Panc1 (cell line): Measurements from ENCODE around the gene FBXL16. TPM values are rescaled to one million over a fixed set of nuclear protein-coding genes. Genes with fewer than 3 reads are reported as not detected.

Source experiments
- ATAC-seq: fragments of 200-7000 bp; cut with Tn5 transposase; 2 replicates; pipeline ENCODE4 v1.9.1; 2020; ENCODE audit warnings: mild to moderate bottlenecking, moderate library complexity
- Bru-seq: library from RNA; stranded (reverse); fragments of 400-500 nt; gene quantifications from one replicate; lab custom pipeline; 2021; lab: Mats Ljungman, UMichigan
- BruChase-seq, 2 experiments: library from RNA; stranded (reverse); fragments of 400-500 nt; gene quantifications; one replicate each; lab custom pipeline; 2021; lab: Mats Ljungman, UMichigan
- BruUV-seq: library from RNA; stranded (reverse); fragments of 400-500 nt; replicated peaks from 2 replicates; lab custom pipeline; 2021; lab: Mats Ljungman, UMichigan
- CTCF ChIA-PET: fragments of 300-600 bp; sonication (Branson Sonifier 250); formaldehyde crosslinking; loops from one replicate; lab custom pipeline; 2022; ENCODE audit warnings: antibody characterized with exemption; lab: Charles Lee
- POLR2A ChIA-PET: fragments of 300-600 bp; sonication (Branson Sonifier 250); formaldehyde crosslinking; loops from one replicate; lab custom pipeline; 2022; ENCODE audit warnings: antibody characterized with exemption; lab: Charles Lee
- DNase-seq: peaks from one replicate; pipeline ENCODE4 v3.0.0-alpha.2; 2010; ENCODE audit warnings: low read depth, low spot score
- H3K27ac ChIP-seq: 2 replicates; pipeline ENCODE4 v1.5.1; 2011; ENCODE audit warnings: mild to moderate bottlenecking, low read length, inconsistent platforms
- H3K27me3 ChIP-seq: fragments of 200-500 bp; sonication (Bioruptor generic); 2 replicates; pipeline ENCODE4 v1.6.0; 2014; ENCODE audit warnings: low read length, inconsistent platforms; ENCODE audit not compliant: control insufficient read depth, insufficient read depth
- H3K36me3 ChIP-seq: fragments of 200-500 bp; sonication (Bioruptor generic); 2 replicates; pipeline ENCODE4 v1.5.1; 2014; ENCODE audit warnings: inconsistent platforms, mild to moderate bottlenecking, low read length, moderate library complexity; ENCODE audit not compliant: control insufficient read depth, insufficient read depth
- H3K4me1 ChIP-seq: 2 replicates; pipeline ENCODE4 v1.5.1; 2011; ENCODE audit warnings: inconsistent platforms, mild to moderate bottlenecking, low read length, moderate library complexity; ENCODE audit not compliant: control insufficient read depth, insufficient read depth
- H3K4me3 ChIP-seq, 2 experiments: 2 replicates each; pipeline ENCODE4 v1.5.1; 2011 to 2012; ENCODE audit warnings: low read depth in 2 of 2, low read length in 2 of 2, mild to moderate bottlenecking in 2 of 2, inconsistent platforms in 1 of 2, moderate library complexity in 1 of 2
- H3K9me3 ChIP-seq: fragments of 200-500 bp; sonication (Bioruptor generic); 2 replicates; pipeline ENCODE4 v1.5.1; 2014; ENCODE audit warnings: low read depth, mild to moderate bottlenecking, inconsistent platforms, low read length, moderate library complexity; ENCODE audit not compliant: control insufficient read depth, insufficient read depth
- POLR2AphosphoS5 ChIP-seq: IDR thresholded peaks from 2 replicates; pipeline ENCODE4 v1.6.1; 2012; ENCODE audit warnings: mild to moderate bottlenecking, low read depth, low read length, moderate library complexity
- SIN3A ChIP-seq: IDR thresholded peaks from 2 replicates; pipeline ENCODE4 v1.6.1; 2012; ENCODE audit warnings: low read depth, mild to moderate bottlenecking, low read length, moderate library complexity, borderline replicate concordance; ENCODE audit not compliant: insufficient read depth
- TCF7L2 ChIP-seq: IDR thresholded peaks from 2 replicates; pipeline ENCODE4 v1.6.1; 2011; ENCODE audit warnings: mild to moderate bottlenecking, low read depth, low read length, inconsistent platforms
- in situ Hi-C: cut with HindIII; loops from 2 replicates; pipeline ENCODE4 v1.10.0; 2016; ENCODE audit warnings: low sequenced_read_pairs, low pct_unique_long_range_greater_than_20kb
- intact Hi-C: fragments of 100-400 bp; cut with micrococcal nuclease; formaldehyde crosslinking; loops from one replicate; pipeline ENCODE4 v1.10.0; 2022; ENCODE audit not compliant: unreplicated experiment
- long read RNA-seq: library from polyadenylated mRNA; unstranded; transcript quantifications from one replicate; pipeline ENCODE4 v2.0.0, GENCODE V29; 2021; ENCODE audit not compliant: unreplicated experiment
- polyA plus RNA-seq: library from polyadenylated mRNA; unstranded; fragments of >200 nt; gene quantifications from one replicate; pipeline ENCODE4 v1.2.1, GENCODE V29; 2012; ENCODE audit warnings: missing spikeins; ENCODE audit not compliant: insufficient read length
- total RNA-seq: library from RNA; stranded (reverse); gene quantifications from one replicate; pipeline ENCODE4 v1.2.1, GENCODE V29; 2021; ENCODE audit not compliant: unreplicated experiment
- TF ChIP-seq, protein P1 (sequence below), 2 experiments: IDR thresholded peaks; 2 replicates each; pipeline ENCODE4 v1.6.1; 2011 to 2012; ENCODE audit warnings: low read depth in 2 of 2, control low read depth in 1 of 2, low read length in 1 of 2, mild to moderate bottlenecking in 1 of 2, moderate library complexity in 1 of 2; ENCODE audit not compliant: insufficient read depth in 1 of 2
- TF ChIP-seq, protein P2 (sequence below): fragments of 450-650 bp; IDR thresholded peaks from 2 replicates; pipeline ENCODE4 v1.5.1; 2017; ENCODE audit warnings: mild to moderate bottlenecking

Gene FBXL16, protein sequence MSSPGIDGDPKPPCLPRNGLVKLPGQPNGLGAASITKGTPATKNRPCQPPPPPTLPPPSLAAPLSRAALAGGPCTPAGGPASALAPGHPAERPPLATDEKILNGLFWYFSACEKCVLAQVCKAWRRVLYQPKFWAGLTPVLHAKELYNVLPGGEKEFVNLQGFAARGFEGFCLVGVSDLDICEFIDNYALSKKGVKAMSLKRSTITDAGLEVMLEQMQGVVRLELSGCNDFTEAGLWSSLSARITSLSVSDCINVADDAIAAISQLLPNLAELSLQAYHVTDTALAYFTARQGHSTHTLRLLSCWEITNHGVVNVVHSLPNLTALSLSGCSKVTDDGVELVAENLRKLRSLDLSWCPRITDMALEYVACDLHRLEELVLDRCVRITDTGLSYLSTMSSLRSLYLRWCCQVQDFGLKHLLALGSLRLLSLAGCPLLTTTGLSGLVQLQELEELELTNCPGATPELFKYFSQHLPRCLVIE
- total RNA-seq (28.0 TPM), Bru-seq, nascent RNA (percentile 44 among the genes with signal in this experiment), BruChase-seq, experiment 1, labeled RNA remaining after a 2-hour chase (percentile 62 among the genes with signal in this experiment), BruChase-seq, experiment 2, labeled RNA remaining after a 6-hour chase (percentile 71 among the genes with signal in this experiment)
- polyA plus RNA-seq, result 46.0 TPM
- long read RNA-seq, partial matches to known transcripts, result 1 of 67 reads
- long read RNA-seq, other reads (novel, unspliced or antisense), result 61 of 67 reads

DNA sequence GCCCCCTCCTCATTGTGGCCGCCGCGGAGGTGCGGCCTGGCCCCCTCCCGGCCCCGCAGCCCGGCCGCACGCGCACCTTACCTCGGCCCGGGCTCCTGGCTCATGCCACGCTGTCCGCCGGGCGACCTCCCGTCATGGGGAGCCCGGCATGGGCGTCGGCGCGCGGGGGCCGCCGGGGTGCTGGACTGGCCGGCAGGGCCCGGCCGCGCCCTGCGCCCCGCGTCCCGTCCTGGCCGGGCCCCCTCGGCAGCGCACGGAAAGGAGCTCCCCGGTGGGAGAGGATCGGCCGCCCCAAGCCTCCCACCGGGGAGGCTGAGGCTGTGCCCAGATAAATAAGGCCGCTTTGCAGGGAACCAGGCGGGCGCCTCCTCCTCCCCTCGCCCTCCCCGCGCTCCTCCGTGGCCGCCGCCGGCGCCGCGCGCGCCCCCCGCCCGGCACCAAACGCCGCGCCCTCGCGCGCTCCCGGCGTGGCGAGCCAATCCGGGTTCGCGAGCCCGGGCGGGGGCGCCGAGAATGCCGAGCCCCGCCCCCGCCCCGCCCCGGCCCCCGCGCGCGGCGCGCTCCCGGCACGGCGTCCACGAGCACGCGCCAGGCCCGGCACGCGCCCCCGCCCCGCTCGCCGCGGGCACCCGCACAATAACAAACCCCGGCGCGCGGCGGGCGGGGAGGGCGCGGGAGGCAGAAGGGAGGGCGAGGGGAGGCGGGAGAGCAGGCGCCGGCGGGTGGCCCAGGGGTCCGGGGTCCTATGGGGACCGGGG lies at the start of gene FBXL16:
Gene FBXL16, minus strand, starts transcription at position 371 of the 758 bp plus-strand sequence. CDS start 8,396 bp downstream, outside the sequence.
- DNase-seq (no peak), ATAC-seq (peak; percentile 40)
- TF ChIP-seq POLR2AphosphoS5, result no peak
- TF ChIP-seq, protein P1, sequence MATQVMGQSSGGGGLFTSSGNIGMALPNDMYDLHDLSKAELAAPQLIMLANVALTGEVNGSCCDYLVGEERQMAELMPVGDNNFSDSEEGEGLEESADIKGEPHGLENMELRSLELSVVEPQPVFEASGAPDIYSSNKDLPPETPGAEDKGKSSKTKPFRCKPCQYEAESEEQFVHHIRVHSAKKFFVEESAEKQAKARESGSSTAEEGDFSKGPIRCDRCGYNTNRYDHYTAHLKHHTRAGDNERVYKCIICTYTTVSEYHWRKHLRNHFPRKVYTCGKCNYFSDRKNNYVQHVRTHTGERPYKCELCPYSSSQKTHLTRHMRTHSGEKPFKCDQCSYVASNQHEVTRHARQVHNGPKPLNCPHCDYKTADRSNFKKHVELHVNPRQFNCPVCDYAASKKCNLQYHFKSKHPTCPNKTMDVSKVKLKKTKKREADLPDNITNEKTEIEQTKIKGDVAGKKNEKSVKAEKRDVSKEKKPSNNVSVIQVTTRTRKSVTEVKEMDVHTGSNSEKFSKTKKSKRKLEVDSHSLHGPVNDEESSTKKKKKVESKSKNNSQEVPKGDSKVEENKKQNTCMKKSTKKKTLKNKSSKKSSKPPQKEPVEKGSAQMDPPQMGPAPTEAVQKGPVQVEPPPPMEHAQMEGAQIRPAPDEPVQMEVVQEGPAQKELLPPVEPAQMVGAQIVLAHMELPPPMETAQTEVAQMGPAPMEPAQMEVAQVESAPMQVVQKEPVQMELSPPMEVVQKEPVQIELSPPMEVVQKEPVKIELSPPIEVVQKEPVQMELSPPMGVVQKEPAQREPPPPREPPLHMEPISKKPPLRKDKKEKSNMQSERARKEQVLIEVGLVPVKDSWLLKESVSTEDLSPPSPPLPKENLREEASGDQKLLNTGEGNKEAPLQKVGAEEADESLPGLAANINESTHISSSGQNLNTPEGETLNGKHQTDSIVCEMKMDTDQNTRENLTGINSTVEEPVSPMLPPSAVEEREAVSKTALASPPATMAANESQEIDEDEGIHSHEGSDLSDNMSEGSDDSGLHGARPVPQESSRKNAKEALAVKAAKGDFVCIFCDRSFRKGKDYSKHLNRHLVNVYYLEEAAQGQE (IDR thresholded peaks at IDR 0.05; ENCODE audit: insufficient read depth in 1 of 2, low read depth in 2 of 2, low read length in 1 of 2), result no peak
- TF ChIP-seq, protein P2, sequence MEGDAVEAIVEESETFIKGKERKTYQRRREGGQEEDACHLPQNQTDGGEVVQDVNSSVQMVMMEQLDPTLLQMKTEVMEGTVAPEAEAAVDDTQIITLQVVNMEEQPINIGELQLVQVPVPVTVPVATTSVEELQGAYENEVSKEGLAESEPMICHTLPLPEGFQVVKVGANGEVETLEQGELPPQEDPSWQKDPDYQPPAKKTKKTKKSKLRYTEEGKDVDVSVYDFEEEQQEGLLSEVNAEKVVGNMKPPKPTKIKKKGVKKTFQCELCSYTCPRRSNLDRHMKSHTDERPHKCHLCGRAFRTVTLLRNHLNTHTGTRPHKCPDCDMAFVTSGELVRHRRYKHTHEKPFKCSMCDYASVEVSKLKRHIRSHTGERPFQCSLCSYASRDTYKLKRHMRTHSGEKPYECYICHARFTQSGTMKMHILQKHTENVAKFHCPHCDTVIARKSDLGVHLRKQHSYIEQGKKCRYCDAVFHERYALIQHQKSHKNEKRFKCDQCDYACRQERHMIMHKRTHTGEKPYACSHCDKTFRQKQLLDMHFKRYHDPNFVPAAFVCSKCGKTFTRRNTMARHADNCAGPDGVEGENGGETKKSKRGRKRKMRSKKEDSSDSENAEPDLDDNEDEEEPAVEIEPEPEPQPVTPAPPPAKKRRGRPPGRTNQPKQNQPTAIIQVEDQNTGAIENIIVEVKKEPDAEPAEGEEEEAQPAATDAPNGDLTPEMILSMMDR, result no peak
- TF ChIP-seq TCF7L2, result no peak
- intact Hi-C loops, result no loop called here
- peak within 1 kb of the TSS; percentile 51; the same call in 1 of the 2 replicates for H3K27ac ChIP-seq
- H3K4me1 ChIP-seq, result peaks cover 15% of the 10 kb centered on the region
- H3K36me3 ChIP-seq, result peaks cover 5% of the 10 kb centered on the region; the same call in 1 of the 2 replicates
- H3K27me3 ChIP-seq, result no peaks in the 10 kb centered on the region
- POLR2A ChIA-PET, result no interaction called here
- peak within 1 kb of the TSS; percentile 55 to 56 for H3K4me3 ChIP-seq
- in situ Hi-C loops, result no loop called here
- no peaks in the 10 kb centered on the region for H3K9me3 ChIP-seq
- BruUV-seq, result no TSS peak
- CTCF ChIA-PET, result no interaction called here

DNA sequence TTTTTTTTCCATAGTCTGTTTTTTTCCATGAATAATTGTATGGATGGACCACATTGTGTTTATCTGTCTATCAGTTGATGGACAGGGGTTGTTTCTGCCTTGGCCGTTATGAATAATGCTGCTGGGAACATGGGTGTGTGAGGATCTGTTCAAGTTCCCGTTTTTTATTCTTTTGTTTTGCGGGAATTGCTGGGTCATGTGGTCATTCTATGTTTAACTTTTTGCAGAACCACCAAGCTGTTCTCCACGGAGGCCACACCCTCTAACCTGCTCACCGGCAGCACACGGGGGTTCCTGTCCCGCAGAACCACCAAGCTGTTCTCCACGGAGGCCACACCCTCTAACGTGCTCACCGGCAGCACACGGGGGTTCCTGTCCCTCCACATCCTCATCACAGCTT lies 49.1 kb upstream of the FBXL16 start:
- DNase-seq, result no peak
- POLR2A ChIA-PET, result no interaction called here
- Histone ChIP-seq H3K9me3 (no peaks in the 10 kb centered on the region), H3K36me3 (no peaks in the 10 kb centered on the region), H3K27me3 (no peaks in the 10 kb centered on the region), H3K4me1 (no peaks in the 10 kb centered on the region), H3K27ac (no peak overlapping the region), H3K4me3 (no peak overlapping the region)
- no peak for TF ChIP-seq TCF7L2
- TF ChIP-seq POLR2AphosphoS5, result no peak
- TF ChIP-seq, protein P2, result no peak
- TF ChIP-seq, protein P1 (IDR thresholded peaks at IDR 0.05; ENCODE audit: insufficient read depth in 1 of 2, low read depth in 2 of 2, low read length in 1 of 2), result no peak
- no peak for TF ChIP-seq SIN3A
- intact Hi-C loops, result no loop called here
- in situ Hi-C loops, result no loop called here
- CTCF ChIA-PET, result no interaction called here
- BruUV-seq, result no TSS peak
- ATAC-seq, result no peak
